Astrocyte (in vitro differentiated cells and primary cell): ENCODE measurements around the gene KIF7. TPM values are rescaled to one million over a fixed set of nuclear protein-coding genes. Genes with fewer than 3 reads are reported as not detected.
A peak's percentile ranks its signal among the peaks of the same experiment; 100 is the strongest.

ENCODE experiments used
- DNase-seq: peaks from one replicate; pipeline ENCODE4 v3.0.0-alpha.2; 2010; ENCODE audit warnings: low read depth
- FAIRE-seq: peaks from 2 replicates; lab custom pipeline; 2011; peaks lifted over from hg19 to GRCh38; lab: Jason Lieb, UNC
- H2AFZ ChIP-seq: 2 replicates; pipeline ENCODE4 v1.6.0; 2012; ENCODE audit warnings: low read depth, low read length, inconsistent platforms
- H3K27ac ChIP-seq: 2 replicates; pipeline ENCODE4 v1.5.1; 2011; ENCODE audit warnings: low read depth, low read length, inconsistent platforms
- H3K27me3 ChIP-seq: 2 replicates; pipeline ENCODE4 v1.6.0; 2011; ENCODE audit warnings: low read length, inconsistent platforms; ENCODE audit not compliant: insufficient read depth
- H3K36me3 ChIP-seq: 2 replicates; pipeline ENCODE4 v1.5.1; 2011; ENCODE audit warnings: low read length, inconsistent platforms; ENCODE audit not compliant: insufficient read depth
- H3K4me1 ChIP-seq: 2 replicates; pipeline ENCODE4 v1.5.1; 2011; ENCODE audit warnings: low read length, inconsistent platforms; ENCODE audit not compliant: insufficient read depth
- H3K4me2 ChIP-seq: 2 replicates; pipeline ENCODE4 v1.6.0; 2012; ENCODE audit warnings: low read length, inconsistent platforms
- H3K4me3 ChIP-seq: 2 replicates; pipeline ENCODE4 v1.5.1; 2011; ENCODE audit warnings: low read depth, mild to moderate bottlenecking, low read length, inconsistent platforms; ENCODE audit not compliant: insufficient read depth
- H3K79me2 ChIP-seq: 2 replicates; pipeline ENCODE4 v1.6.0; 2012; ENCODE audit warnings: mild to moderate bottlenecking, low read length, inconsistent platforms; ENCODE audit not compliant: insufficient read depth
- H3K9ac ChIP-seq: 2 replicates; pipeline ENCODE4 v1.6.0; 2012; ENCODE audit warnings: mild to moderate bottlenecking, low read length, inconsistent platforms
- H3K9me3 ChIP-seq: 2 replicates; pipeline ENCODE4 v1.5.1; 2012; ENCODE audit warnings: low read depth, mild to moderate bottlenecking, low read length, inconsistent platforms; ENCODE audit not compliant: insufficient read depth
- H4K20me1 ChIP-seq: 2 replicates; pipeline ENCODE4 v1.6.0; 2012; ENCODE audit warnings: low read length, inconsistent platforms; ENCODE audit not compliant: insufficient read depth
- H3K27ac Mint-ChIP-seq: one replicate; pipeline ENCODE4 v1.8.0; 2021; ENCODE audit warnings: mild to moderate bottlenecking, mixed read lengths; ENCODE audit not compliant: unreplicated experiment
- H3K27me3 Mint-ChIP-seq: one replicate; pipeline ENCODE4 v1.8.0; 2021; ENCODE audit warnings: low read depth, mixed read lengths; ENCODE audit not compliant: unreplicated experiment
- H3K36me3 Mint-ChIP-seq: one replicate; pipeline ENCODE4 v1.8.0; 2021; ENCODE audit warnings: low read depth, mixed read lengths; ENCODE audit not compliant: unreplicated experiment
- H3K4me1 Mint-ChIP-seq: one replicate; pipeline ENCODE4 v1.8.0; 2021; ENCODE audit warnings: low read depth, mixed read lengths; ENCODE audit not compliant: unreplicated experiment
- H3K4me3 Mint-ChIP-seq: one replicate; pipeline ENCODE4 v1.8.0; 2021; ENCODE audit warnings: mild to moderate bottlenecking, moderate library complexity, mixed read lengths; ENCODE audit not compliant: unreplicated experiment
- H3K9me3 Mint-ChIP-seq: one replicate; pipeline ENCODE4 v1.8.0; 2021; ENCODE audit warnings: mild to moderate bottlenecking, mixed read lengths; ENCODE audit not compliant: unreplicated experiment
- CTCF ChIP-seq: IDR thresholded peaks from 2 replicates; pipeline ENCODE4 v1.5.1; 2011; ENCODE audit warnings: low read depth, mild to moderate bottlenecking, inconsistent platforms, low read length, moderate library complexity; ENCODE audit not compliant: insufficient read depth
- EZH2 ChIP-seq: IDR thresholded peaks from 2 replicates; pipeline ENCODE4 v1.6.1; 2012; ENCODE audit warnings: mild to moderate bottlenecking, low read length, inconsistent platforms; ENCODE audit not compliant: insufficient read depth
- total RNA-seq: library from RNA; stranded (reverse); gene quantifications from 2 replicates; pipeline ENCODE4 v1.2.1, GENCODE V29; 2021

KIF7 gene
- total RNA-seq, 1 donor from 2014 or later, result 5.1 TPM

GRCh38 chr15:89680282-89680873 lies 25.1 kb upstream of the KIF7 start:
- Histone ChIP-seq H3K36me3 (no peaks in the 10 kb centered on the region), H3K27me3 (no peaks in the 10 kb centered on the region), H3K9ac (no peak overlapping the region), H3K4me1 (no peaks in the 10 kb centered on the region), H4K20me1 (no peaks in the 10 kb centered on the region), H3K27ac (no peak overlapping the region), H3K4me2 (no peak overlapping the region), H3K4me3 (no peak overlapping the region), H2AFZ (no peak overlapping the region), H3K9me3 (no peaks in the 10 kb centered on the region), H3K79me2 (no peaks in the 10 kb centered on the region)
- TF ChIP-seq EZH2 (no peak), CTCF (no peak)
- no peaks in the 10 kb centered on the region for H3K9me3 Mint-ChIP-seq
- no peak overlapping the region for H3K4me3 Mint-ChIP-seq
- no peak overlapping the region for H3K27ac Mint-ChIP-seq
- H3K4me1 Mint-ChIP-seq, result no peaks in the 10 kb centered on the region
- H3K27me3 Mint-ChIP-seq, result peaks cover 24% of the 10 kb centered on the region
- H3K36me3 Mint-ChIP-seq, result peaks cover 5% of the 10 kb centered on the region
- DNase-seq, result peak; percentile 64
- FAIRE-seq, result no peak

- Mint-ChIP-seq H3K9me3 (no peaks in the 10 kb centered on the region), H3K36me3 (peaks cover 5% of the 10 kb centered on the region), H3K4me1 (no peaks in the 10 kb centered on the region), H3K27me3 (peaks cover 26% of the 10 kb centered on the region), H3K4me3 (no peak within 1 kb of the TSS), H3K27ac (no peak within 1 kb of the TSS)
- Histone ChIP-seq H3K4me3 (no peak within 1 kb of the TSS), H3K9me3 (no peaks in the 10 kb centered on the region), H3K36me3 (no peaks in the 10 kb centered on the region), H4K20me1 (no peaks in the 10 kb centered on the region), H3K27ac (no peak within 1 kb of the TSS), H3K9ac (no peak within 1 kb of the TSS), H3K27me3 (no peaks in the 10 kb centered on the region), H3K4me1 (no peaks in the 10 kb centered on the region), H3K4me2 (no peak within 1 kb of the TSS), H2AFZ (no peak within 1 kb of the TSS), H3K79me2 (no peaks in the 10 kb centered on the region)
- TF ChIP-seq CTCF (no peak), EZH2 (no peak)
- DNase-seq, result no peak
- no peak for FAIRE-seq
These were observed 23.9 kb upstream of the KIF7 start, which contains the start of gene PLIN1 for GRCh38 chr15:89679212-89679611. Gene PLIN1, minus strand, starts transcription at chr15:89679367. Its CDS starts 1,878 bp downstream, at chr15:89677489.

DNA sequence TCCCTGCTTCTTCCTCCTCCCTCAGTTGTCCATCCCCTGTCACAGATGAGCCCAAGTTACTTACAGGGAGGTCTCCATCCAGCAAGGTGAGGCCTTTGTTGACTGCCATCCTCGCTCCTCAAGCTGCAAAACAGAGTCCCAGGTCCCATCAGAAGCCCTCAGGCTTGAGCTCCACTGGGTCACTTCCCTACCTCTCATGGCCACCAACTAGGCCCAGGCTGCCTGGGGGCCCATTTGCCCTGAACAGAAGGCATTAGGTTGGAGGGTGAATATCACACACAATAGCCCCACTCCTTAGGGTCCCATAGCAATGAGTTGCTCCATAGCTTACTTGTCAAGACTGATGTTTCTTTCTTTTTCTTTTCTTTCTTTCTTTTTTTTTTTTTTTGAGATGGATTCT lies 22.1 kb upstream of the KIF7 start:
- Histone ChIP-seq H3K27ac (no peak overlapping the region), H4K20me1 (no peaks in the 10 kb centered on the region), H2AFZ (no peak overlapping the region), H3K4me2 (no peak overlapping the region), H3K4me1 (no peaks in the 10 kb centered on the region), H3K79me2 (no peaks in the 10 kb centered on the region), H3K9ac (no peak overlapping the region), H3K9me3 (no peaks in the 10 kb centered on the region), H3K4me3 (no peak overlapping the region), H3K36me3 (no peaks in the 10 kb centered on the region), H3K27me3 (no peaks in the 10 kb centered on the region)
- Mint-ChIP-seq H3K4me3 (no peak overlapping the region), H3K9me3 (peaks cover 2% of the 10 kb centered on the region), H3K27ac (no peak overlapping the region), H3K4me1 (no peaks in the 10 kb centered on the region), H3K27me3 (peaks cover 33% of the 10 kb centered on the region), H3K36me3 (no peaks in the 10 kb centered on the region)
- FAIRE-seq (no peak), DNase-seq (no peak)
- TF ChIP-seq EZH2 (no peak), CTCF (no peak)
